ENCODE data around the gene CYP2A13.
"Not testable (repeated sequence)": the region's sequence is repeated elsewhere in the genome, so short reads cannot be mapped to it uniquely, and the experiment has no call there.

Gene CYP2A13

DNA sequence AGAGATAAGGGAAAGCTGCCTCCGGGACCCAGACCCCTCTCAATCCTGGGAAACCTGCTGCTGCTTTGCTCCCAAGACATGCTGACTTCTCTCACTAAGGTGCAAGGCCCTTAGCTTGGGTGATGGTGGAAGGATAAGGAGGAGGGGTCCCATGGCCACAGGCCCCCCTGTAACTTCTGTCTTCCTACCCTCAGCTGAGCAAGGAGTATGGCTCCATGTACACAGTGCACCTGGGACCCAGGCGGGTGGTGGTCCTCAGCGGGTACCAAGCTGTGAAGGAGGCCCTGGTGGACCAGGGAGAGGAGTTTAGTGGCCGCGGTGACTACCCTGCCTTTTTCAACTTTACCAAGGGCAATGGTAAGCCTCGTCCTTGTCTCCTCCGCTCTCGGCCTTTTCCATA is 28.0 kb downstream of the CYP2A13 start:
- Histone ChIP-seq H3K4me3 (ENCODE audit: low read depth in 1 of 2, low read length in 2 of 2) (no peak overlapping the region), H3K9me3 (ENCODE audit: control insufficient read depth in 1 of 2, low read length in 2 of 2) (no peaks in the 10 kb centered on the region), H3K36me3 (ENCODE audit: control insufficient read depth in 1 of 2, insufficient read depth in 2 of 2, low read length in 2 of 2) (no peaks in the 10 kb centered on the region), H3K4me1 (ENCODE audit: control insufficient read depth in 1 of 2, insufficient read depth in 2 of 2, low read length in 2 of 2) (no peaks in the 10 kb centered on the region), H3K27me3 (ENCODE audit: control insufficient read depth in 1 of 2, insufficient read depth in 2 of 2, low read length in 2 of 2) (no peaks in the 10 kb centered on the region), H3K27ac (ENCODE audit: low read depth, low read length) (no peak overlapping the region), H3K9ac (ENCODE audit: low read depth in 1 of 2, low read length in 2 of 2) (no peak overlapping the region)

DNA sequence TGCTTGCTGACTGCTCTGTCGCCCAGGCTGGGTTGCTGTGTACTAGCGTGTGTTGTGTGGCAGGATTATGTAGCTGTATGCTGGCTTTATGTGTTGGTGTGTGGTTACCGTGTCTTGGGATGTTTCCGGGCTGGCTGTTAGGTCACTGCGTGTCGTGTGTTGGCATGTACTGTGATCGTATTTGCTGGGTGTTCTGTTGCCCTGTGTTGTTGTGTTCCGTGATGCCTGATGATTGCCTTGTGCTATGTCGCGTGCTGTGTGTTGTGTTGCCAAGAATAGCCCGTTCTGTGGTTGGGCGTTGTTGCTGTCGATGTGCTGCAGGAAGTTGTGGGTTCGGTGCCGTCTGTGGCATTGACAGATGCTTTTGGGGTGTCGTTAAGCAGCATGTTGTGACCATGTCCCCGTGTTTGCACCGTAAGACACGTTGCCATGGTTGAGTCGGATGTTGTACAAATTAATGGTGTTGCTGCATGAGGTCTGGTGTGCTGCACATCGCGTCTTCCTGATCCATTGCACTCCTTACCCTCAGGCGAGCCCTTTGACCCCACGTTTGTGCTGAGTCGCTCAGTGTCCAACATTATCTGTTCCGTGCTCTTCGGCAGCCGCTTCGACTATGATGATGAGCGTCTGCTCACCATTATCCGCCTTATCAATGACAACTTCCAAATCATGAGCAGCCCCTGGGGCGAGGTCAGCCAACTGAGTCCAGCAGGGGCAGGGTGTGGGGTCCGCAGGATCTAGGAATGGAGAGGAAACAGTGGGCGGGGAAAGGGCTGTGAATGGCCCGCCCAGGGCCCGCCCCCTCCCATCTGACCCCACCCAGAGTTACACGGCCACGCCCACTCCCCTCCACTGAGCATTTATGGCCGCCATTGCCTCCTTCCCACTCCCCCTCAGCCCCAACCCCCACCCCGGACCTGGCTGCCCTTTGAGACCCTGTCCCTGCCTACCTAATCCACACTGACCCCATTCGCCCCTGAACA is 33.0 kb downstream of the CYP2A13 start:
- H3K9ac ChIP-seq (ENCODE audit: low read depth in 1 of 2, low read length in 2 of 2); H3K4me3 ChIP-seq (ENCODE audit: low read depth in 1 of 2, low read length in 2 of 2); H3K36me3 ChIP-seq (ENCODE audit: control insufficient read depth in 1 of 2, insufficient read depth in 2 of 2, low read length in 2 of 2); H3K27me3 ChIP-seq (ENCODE audit: control insufficient read depth in 1 of 2, insufficient read depth in 2 of 2, low read length in 2 of 2); H3K27ac ChIP-seq (ENCODE audit: low read depth, low read length); H3K4me1 ChIP-seq (ENCODE audit: control insufficient read depth in 1 of 2, insufficient read depth in 2 of 2, low read length in 2 of 2); H3K9me3 ChIP-seq (ENCODE audit: control insufficient read depth in 1 of 2, low read length in 2 of 2): not testable (repeated sequence)

DNA sequence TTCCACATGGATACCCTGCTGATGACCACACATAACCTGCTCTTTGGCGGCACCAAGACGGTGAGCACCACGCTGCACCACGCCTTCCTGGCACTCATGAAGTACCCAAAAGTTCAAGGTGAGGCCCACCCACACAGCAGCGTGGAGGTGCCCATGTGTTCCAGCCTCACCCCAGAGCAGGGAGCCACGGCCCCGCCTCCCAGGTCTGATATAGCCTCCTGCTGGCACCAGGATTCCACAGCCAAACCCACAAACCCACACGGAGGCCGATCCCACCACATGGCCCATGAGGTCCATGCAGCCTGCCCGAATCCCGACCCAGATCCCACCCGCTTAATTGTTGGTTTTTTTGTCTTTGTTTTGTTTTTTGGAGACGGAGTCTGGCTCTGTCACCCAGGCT is 34.6 kb downstream of the CYP2A13 start:
- H3K9me3 ChIP-seq (ENCODE audit: control insufficient read depth in 1 of 2, low read length in 2 of 2); H3K36me3 ChIP-seq (ENCODE audit: control insufficient read depth in 1 of 2, insufficient read depth in 2 of 2, low read length in 2 of 2); H3K27ac ChIP-seq (ENCODE audit: low read depth, low read length); H3K27me3 ChIP-seq (ENCODE audit: control insufficient read depth in 1 of 2, insufficient read depth in 2 of 2, low read length in 2 of 2); H3K4me3 ChIP-seq (ENCODE audit: low read depth in 1 of 2, low read length in 2 of 2); H3K4me1 ChIP-seq (ENCODE audit: control insufficient read depth in 1 of 2, insufficient read depth in 2 of 2, low read length in 2 of 2); H3K9ac ChIP-seq (ENCODE audit: low read depth in 1 of 2, low read length in 2 of 2): not testable (repeated sequence)

DNA sequence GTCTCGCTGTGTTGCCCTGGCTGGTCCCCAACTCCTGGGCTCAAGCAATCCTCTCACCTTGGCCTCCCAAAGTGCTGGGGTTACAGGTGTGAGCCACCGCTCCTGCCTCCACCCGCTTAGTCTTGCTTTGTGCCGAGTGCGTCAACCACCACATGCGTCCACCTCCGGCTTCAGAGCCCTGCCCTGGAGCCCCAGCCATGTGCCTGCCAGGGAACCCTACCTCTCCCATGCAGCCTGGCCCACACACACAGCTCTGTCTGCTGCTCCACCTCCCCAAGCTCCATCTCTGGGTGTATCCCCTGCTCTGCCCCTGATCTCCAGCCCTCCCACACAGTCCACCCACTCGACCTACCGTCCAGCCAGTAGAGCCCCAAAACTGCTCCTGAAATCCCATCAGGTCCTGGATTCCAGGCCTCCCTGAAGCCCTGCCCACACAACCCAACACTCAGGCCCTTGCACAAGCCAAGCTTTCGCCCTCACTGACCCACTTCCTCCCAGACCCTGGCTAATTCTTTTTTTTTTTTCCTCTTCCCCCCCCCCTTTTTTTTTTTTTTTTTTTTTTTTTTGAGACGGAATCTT is 35.6 kb downstream of the CYP2A13 start:
- no peak overlapping the region for H3K27ac ChIP-seq (ENCODE audit: low read depth, low read length)
- no peaks in the 10 kb centered on the region for H3K9me3 ChIP-seq (ENCODE audit: control insufficient read depth in 1 of 2, low read length in 2 of 2)
- H3K9ac ChIP-seq (ENCODE audit: low read depth in 1 of 2, low read length in 2 of 2): no peak overlapping the region
- no peaks in the 10 kb centered on the region for H3K27me3 ChIP-seq (ENCODE audit: control insufficient read depth in 1 of 2, insufficient read depth in 2 of 2, low read length in 2 of 2)
- H3K4me1 ChIP-seq (ENCODE audit: control insufficient read depth in 1 of 2, insufficient read depth in 2 of 2, low read length in 2 of 2): peaks cover 0 to 8% of the 10 kb centered on the region in 2 donors
- no peaks in the 10 kb centered on the region for H3K36me3 ChIP-seq (ENCODE audit: control insufficient read depth in 1 of 2, insufficient read depth in 2 of 2, low read length in 2 of 2)
- H3K4me3 ChIP-seq (ENCODE audit: low read depth in 1 of 2, low read length in 2 of 2): no peak overlapping the region

DNA sequence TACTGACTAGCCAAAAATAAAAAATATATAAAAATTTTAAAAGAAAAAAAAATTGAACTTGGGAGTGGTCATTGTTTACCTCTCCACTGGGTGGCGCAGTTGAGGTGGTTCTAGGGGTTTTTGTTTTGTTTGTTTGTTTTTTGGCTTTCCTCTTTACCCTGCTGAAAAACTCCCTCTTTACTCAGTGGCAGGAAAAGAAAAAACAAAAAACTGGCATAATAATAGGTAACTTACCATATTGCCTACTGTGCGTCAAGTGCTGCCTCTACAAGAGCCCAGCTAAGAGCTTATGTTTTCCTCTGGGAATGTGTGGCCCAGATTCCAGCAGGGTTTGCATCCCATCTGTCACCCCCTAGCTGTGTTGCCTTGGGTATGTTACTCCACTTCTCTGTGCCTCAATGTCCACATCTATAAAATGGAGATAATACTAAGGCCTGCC is 38.5 kb downstream of the CYP2A13 start:
- H3K27me3 ChIP-seq (ENCODE audit: control insufficient read depth in 1 of 2, insufficient read depth in 2 of 2, low read length in 2 of 2); H3K4me1 ChIP-seq (ENCODE audit: control insufficient read depth in 1 of 2, insufficient read depth in 2 of 2, low read length in 2 of 2); H3K27ac ChIP-seq (ENCODE audit: low read depth, low read length); H3K36me3 ChIP-seq (ENCODE audit: control insufficient read depth in 1 of 2, insufficient read depth in 2 of 2, low read length in 2 of 2); H3K9ac ChIP-seq (ENCODE audit: low read depth in 1 of 2, low read length in 2 of 2); H3K4me3 ChIP-seq (ENCODE audit: low read depth in 1 of 2, low read length in 2 of 2); H3K9me3 ChIP-seq (ENCODE audit: control insufficient read depth in 1 of 2, low read length in 2 of 2): not testable (repeated sequence)

DNA sequence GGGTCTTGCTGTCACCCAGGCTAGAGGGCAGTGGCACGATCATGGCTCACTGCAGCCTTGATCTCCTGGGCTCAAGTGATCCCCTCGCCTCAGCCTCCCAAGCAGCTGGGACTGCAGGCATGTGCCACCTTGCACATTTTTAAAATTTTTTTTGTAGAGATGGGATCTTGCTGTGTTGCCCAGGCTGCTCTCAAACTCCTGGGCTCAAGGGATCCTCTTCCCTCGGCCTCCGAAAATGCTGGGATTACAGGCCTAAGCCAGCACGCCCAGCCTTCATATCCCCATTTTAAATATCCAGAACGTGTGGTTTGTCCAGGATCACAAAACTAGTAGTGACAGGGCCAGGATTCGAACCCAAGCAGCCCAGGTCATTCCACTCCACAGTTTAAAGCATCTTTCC is 39.1 kb downstream of the CYP2A13 start:
- H3K27ac ChIP-seq (ENCODE audit: low read depth, low read length); H3K4me1 ChIP-seq (ENCODE audit: control insufficient read depth in 1 of 2, insufficient read depth in 2 of 2, low read length in 2 of 2); H3K9me3 ChIP-seq (ENCODE audit: control insufficient read depth in 1 of 2, low read length in 2 of 2); H3K36me3 ChIP-seq (ENCODE audit: control insufficient read depth in 1 of 2, insufficient read depth in 2 of 2, low read length in 2 of 2); H3K27me3 ChIP-seq (ENCODE audit: control insufficient read depth in 1 of 2, insufficient read depth in 2 of 2, low read length in 2 of 2); H3K9ac ChIP-seq (ENCODE audit: low read depth in 1 of 2, low read length in 2 of 2); H3K4me3 ChIP-seq (ENCODE audit: low read depth in 1 of 2, low read length in 2 of 2): not testable (repeated sequence)

DNA sequence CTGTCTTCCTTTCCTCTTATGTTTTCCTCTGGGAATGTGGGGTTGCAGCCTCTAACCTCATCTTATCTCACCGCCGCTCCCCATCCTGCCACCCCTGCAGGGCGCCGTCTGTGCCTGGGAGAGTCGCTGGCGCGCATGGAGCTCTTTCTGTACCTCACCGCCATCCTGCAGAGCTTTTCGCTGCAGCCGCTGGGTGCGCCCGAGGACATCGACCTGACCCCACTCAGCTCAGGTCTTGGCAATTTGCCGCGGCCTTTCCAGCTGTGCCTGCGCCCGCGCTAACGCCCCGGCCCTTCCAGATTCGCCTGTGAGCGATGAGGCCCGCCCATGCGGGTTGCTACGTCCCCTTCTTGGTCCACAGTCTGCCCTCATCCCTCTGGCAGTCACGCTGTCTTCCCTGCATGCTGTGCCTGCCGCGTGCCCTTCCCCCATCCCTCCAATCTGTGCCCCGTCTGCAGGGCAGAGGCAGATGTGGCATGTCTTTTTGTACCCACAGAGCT is 39.6 kb downstream of the CYP2A13 start:
- not testable (repeated sequence) for H3K9ac ChIP-seq (ENCODE audit: low read depth in 1 of 2, low read length in 2 of 2); H3K9me3 ChIP-seq (ENCODE audit: control insufficient read depth in 1 of 2, low read length in 2 of 2); H3K27me3 ChIP-seq (ENCODE audit: control insufficient read depth in 1 of 2, insufficient read depth in 2 of 2, low read length in 2 of 2); H3K4me3 ChIP-seq (ENCODE audit: low read depth in 1 of 2, low read length in 2 of 2); H3K27ac ChIP-seq (ENCODE audit: low read depth, low read length); H3K36me3 ChIP-seq (ENCODE audit: control insufficient read depth in 1 of 2, insufficient read depth in 2 of 2, low read length in 2 of 2); H3K4me1 ChIP-seq (ENCODE audit: control insufficient read depth in 1 of 2, insufficient read depth in 2 of 2, low read length in 2 of 2)

DNA sequence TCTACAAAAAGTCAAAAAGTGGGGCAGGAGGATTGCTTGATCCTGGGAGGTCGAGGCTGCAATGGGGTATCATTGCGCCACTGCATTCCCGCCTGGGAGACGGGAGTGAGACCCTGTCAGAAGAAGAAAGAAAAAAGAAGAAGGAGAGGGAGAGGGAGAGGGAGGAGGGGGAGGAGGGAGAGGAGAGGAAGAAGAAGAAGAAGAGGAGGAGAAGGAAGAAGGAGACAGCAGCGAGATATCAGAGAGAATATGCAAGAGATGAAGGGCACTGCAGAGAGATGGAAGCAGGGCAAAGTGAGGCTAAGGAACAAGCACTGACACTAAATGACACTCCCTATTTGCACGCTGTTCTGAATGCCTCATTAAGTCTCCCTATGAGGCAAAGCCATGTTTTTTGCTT is 40.4 kb downstream of the CYP2A13 start:
- peaks cover 0 to 8% of the 10 kb centered on the region in 2 donors for H3K4me1 ChIP-seq (ENCODE audit: control insufficient read depth in 1 of 2, insufficient read depth in 2 of 2, low read length in 2 of 2)
- H3K27ac ChIP-seq (ENCODE audit: low read depth, low read length): no peak overlapping the region
- no peak overlapping the region for H3K9ac ChIP-seq (ENCODE audit: low read depth in 1 of 2, low read length in 2 of 2)
- H3K4me3 ChIP-seq (ENCODE audit: low read depth in 1 of 2, low read length in 2 of 2): no peak overlapping the region
- no peaks in the 10 kb centered on the region for H3K27me3 ChIP-seq (ENCODE audit: control insufficient read depth in 1 of 2, insufficient read depth in 2 of 2, low read length in 2 of 2)
- no peaks in the 10 kb centered on the region for H3K36me3 ChIP-seq (ENCODE audit: control insufficient read depth in 1 of 2, insufficient read depth in 2 of 2, low read length in 2 of 2)
- H3K9me3 ChIP-seq (ENCODE audit: control insufficient read depth in 1 of 2, low read length in 2 of 2): no peaks in the 10 kb centered on the region

DNA sequence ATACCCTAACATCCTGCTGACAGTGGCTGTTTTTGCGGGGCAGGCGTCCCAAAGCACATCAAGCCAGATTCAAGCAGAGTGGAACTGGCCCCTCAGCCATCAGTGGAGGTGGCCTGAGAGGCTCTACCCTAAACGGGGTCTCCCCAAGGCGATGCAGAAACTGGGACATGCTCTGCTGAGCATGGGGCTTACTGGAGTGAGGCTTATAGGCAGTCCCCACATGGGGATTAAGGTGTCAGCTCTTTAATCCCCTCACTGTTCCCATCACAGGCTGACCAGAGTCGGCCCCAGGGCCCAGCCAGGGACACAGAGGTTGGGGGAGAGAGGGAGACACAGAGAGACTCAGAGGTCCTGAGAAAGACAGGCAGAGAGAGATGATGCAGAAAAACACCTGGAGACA is 42.9 kb downstream of the CYP2A13 start:
- H3K9me3 ChIP-seq (ENCODE audit: control insufficient read depth in 1 of 2, low read length in 2 of 2): no peaks in the 10 kb centered on the region
- no peaks in the 10 kb centered on the region for H3K27me3 ChIP-seq (ENCODE audit: control insufficient read depth in 1 of 2, insufficient read depth in 2 of 2, low read length in 2 of 2)
- no peak overlapping the region for H3K4me3 ChIP-seq (ENCODE audit: low read depth in 1 of 2, low read length in 2 of 2)
- H3K36me3 ChIP-seq (ENCODE audit: control insufficient read depth in 1 of 2, insufficient read depth in 2 of 2, low read length in 2 of 2): no peaks in the 10 kb centered on the region
- no peak overlapping the region for H3K27ac ChIP-seq (ENCODE audit: low read depth, low read length)
- H3K4me1 ChIP-seq (ENCODE audit: control insufficient read depth in 1 of 2, insufficient read depth in 2 of 2, low read length in 2 of 2): peaks cover 0 to 8% of the 10 kb centered on the region in 2 donors
- H3K9ac ChIP-seq (ENCODE audit: low read depth in 1 of 2, low read length in 2 of 2): no peak overlapping the region

DNA sequence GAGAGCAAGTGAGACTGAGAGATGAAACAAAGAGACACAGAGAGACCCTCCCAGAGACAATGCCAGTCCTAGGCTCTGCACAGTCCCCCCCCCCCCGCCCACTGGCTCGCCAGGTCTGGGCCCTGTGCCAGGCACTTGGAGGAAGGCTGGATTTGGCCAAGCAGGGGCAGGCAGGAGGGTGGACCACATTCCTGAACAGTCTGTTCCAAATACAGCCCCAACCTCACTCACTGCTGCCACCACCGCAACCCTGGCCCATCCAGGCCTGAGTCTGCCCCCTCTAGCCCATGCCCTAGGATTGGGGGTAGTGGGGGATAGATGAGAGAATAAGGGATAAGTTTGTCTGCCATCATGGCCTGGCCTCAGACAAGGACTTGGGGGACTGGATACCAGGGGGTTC is 45.0 kb downstream of the CYP2A13 start:
- H3K9me3 ChIP-seq (ENCODE audit: control insufficient read depth in 1 of 2, low read length in 2 of 2): no peaks in the 10 kb centered on the region
- no peak overlapping the region for H3K4me3 ChIP-seq (ENCODE audit: low read depth in 1 of 2, low read length in 2 of 2)
- no peaks in the 10 kb centered on the region for H3K27me3 ChIP-seq (ENCODE audit: control insufficient read depth in 1 of 2, insufficient read depth in 2 of 2, low read length in 2 of 2)
- no peak overlapping the region for H3K9ac ChIP-seq (ENCODE audit: low read depth in 1 of 2, low read length in 2 of 2)
- H3K27ac ChIP-seq (ENCODE audit: low read depth, low read length): no peak overlapping the region
- H3K4me1 ChIP-seq (ENCODE audit: control insufficient read depth in 1 of 2, insufficient read depth in 2 of 2, low read length in 2 of 2): no peaks in the 10 kb centered on the region
- H3K36me3 ChIP-seq (ENCODE audit: control insufficient read depth in 1 of 2, insufficient read depth in 2 of 2, low read length in 2 of 2): no peaks in the 10 kb centered on the region
